GM12873 (cell line): ENCODE data around the gene PRR5.

Experiments used
- TF ChIP-seq, protein P1 (sequence below): IDR thresholded peaks from 2 replicates; pipeline ENCODE4 v1.5.1; 2012; ENCODE audit warnings: low read depth, mild to moderate bottlenecking, moderate library complexity, low read length, control low read depth; ENCODE audit not compliant: insufficient read depth; ENCODE audit errors: missing control alignments

PRR5 gene

DNA sequence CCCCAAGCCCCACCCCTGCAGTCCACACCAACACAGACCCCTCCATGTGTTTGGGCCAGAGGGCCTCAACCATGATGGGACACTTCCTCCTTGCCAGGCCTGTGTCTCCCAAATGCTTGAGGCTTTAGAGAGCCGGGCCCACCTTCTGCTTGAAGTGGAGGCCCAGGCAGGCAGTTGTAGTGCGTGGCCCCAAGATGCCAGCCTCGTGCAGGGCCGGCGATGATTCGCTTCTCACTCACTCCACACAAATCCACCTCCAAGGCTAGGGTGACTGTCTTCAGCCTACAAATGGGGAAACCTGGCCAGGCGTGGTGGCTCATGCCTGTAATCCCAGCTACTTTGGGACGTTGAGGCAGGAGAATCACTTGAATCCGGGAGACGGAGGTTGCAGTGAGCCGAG, 5.7 kb downstream of the PRR5 start:
- TF ChIP-seq, protein P1, sequence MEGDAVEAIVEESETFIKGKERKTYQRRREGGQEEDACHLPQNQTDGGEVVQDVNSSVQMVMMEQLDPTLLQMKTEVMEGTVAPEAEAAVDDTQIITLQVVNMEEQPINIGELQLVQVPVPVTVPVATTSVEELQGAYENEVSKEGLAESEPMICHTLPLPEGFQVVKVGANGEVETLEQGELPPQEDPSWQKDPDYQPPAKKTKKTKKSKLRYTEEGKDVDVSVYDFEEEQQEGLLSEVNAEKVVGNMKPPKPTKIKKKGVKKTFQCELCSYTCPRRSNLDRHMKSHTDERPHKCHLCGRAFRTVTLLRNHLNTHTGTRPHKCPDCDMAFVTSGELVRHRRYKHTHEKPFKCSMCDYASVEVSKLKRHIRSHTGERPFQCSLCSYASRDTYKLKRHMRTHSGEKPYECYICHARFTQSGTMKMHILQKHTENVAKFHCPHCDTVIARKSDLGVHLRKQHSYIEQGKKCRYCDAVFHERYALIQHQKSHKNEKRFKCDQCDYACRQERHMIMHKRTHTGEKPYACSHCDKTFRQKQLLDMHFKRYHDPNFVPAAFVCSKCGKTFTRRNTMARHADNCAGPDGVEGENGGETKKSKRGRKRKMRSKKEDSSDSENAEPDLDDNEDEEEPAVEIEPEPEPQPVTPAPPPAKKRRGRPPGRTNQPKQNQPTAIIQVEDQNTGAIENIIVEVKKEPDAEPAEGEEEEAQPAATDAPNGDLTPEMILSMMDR, result no peak

DNA sequence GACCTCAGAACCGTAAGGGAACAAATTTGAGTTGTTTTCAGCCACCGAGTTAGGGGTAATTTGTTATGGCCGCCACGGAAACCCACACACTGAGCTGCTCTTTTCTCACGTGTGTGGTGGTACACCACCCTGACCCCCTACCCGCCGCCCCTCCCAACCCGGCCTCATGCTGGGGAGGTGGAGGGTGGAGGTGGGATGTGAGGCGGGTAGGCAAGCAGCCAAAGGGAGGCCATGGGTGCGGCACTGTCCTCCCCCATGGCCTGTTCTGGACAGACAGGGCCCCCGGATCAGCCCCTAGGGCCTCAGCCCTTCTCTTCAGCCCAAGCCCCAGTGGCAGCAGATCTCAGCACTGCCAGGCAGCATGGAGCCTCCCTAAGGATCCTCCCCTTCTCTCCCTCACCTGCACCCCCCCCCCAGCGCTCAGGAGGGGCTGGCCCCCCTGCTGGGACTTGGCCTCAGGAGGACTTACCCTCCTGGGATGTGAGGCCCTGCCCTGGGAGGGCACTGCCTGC, 7.9 kb downstream of the PRR5 start:
- TF ChIP-seq, protein P1, result no peak

DNA sequence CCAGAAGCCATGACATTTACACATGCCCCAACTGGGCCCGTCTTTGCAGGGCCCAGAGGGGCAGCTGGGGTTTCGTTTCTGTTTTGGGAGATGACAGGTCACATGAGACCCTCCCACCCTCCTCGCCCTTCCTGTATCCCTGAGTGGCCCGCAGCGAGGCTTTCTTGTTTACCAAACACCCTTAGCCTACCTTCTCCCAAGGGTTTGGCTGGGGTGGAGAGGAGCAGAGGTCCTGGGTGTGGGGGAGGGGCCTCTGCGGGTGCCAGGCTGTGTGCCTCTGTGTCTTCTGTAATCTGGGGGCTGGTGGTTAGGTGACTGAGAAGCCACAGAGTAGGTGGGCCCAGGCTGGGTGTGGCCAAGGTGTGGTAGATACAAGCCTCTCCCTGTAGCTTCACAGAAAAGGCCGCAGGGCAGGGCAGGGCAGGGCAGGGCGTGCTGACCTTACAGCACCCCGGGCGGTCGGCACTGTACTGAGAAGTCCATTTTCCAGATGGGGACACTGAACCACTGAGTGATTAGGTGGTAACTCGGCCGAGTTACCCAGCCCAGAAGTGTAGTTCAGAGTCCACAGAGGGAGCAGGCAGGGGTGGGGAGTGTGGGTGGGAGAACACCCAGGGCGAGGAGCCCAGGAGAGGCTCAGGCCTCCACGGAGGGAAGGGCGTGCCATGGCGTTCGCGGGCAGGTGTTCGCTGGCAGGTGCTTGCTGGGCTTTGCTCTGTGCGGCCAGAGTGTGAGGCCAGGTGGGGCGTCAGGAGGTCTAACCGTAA, 8.7 kb downstream of the PRR5 start:
- TF ChIP-seq, protein P1, result no peak

DNA sequence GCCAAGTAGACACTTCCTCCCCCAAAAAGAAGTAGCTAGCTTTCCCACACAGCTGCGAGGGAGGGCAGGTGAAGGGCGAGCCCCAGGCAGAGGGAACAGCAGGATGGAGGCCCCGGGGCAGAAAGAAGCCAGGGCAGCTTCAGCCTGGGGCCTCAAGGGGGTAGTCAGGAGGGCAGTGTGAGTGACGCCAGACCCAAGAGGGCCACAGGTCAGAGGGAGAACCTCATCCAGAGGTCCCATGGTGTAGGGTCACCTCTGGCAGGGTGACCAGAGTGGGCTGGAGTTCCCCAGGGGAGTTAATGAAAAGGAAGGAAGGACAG, 9.2 kb downstream of the PRR5 start:
- TF ChIP-seq, protein P1, result no peak

DNA sequence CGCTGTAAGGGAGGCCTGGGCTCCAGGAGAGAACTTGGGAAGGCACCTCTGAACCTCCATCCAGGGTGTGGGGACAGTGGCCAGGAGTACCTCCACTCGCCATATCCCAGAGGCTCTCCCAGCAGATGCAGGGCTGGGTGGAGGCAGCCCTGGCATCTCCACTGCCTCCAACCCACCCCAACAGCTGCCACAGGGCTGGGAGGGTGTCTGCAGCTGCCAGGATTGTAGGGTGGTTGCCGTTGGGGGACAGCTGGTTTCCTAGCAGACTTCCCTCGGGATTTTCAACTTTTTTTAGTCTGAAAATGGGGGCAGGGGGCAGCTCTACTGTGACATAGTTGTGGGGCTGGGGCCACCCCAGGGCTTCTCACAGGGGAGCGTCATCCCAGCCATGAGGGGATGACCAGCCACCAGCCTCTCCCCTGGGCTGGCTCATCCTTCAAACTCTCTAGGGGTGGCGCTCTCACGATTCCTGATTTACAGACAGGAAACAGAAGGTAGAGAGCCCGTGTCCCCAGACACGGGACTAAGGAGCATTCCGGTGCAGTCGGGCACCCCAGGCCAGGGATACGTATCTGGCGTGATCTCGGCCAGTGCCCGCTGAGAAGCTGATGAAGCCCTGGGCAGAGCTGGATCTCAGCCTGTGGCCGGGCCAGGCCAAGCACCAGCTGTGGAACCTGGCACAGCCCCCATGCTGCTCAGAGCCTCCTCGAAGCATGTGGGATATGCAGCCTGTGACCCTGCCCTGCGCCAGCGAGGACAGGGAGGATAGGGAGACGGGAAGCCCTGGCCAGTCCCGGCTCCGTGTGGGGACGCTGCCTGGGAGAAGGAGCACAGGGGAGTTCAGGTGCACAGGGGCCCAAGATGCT, 9.9 kb downstream of the PRR5 start:
- TF ChIP-seq, protein P1, result no peak

DNA sequence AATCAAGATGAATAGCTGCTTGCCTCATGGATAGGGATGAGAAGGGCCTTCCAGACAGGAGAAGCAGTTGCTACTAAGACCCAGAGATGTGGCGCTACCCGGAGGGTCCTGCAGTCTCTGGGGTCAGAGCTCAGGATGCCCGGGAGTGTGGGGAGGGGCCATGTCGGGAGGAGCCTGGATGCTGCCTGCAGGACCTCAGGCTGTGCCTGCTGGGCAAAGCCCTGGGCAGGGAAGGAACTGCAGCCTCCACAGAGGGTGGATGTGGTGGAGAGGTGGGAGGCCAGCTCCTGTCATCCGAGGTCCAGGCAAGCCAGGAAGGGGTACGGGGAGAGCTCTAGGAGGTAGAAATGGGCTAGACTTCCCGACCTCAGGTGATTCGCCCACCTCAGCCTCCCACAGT, 11.0 kb downstream of the PRR5 start:
- TF ChIP-seq, protein P1, result no peak

DNA sequence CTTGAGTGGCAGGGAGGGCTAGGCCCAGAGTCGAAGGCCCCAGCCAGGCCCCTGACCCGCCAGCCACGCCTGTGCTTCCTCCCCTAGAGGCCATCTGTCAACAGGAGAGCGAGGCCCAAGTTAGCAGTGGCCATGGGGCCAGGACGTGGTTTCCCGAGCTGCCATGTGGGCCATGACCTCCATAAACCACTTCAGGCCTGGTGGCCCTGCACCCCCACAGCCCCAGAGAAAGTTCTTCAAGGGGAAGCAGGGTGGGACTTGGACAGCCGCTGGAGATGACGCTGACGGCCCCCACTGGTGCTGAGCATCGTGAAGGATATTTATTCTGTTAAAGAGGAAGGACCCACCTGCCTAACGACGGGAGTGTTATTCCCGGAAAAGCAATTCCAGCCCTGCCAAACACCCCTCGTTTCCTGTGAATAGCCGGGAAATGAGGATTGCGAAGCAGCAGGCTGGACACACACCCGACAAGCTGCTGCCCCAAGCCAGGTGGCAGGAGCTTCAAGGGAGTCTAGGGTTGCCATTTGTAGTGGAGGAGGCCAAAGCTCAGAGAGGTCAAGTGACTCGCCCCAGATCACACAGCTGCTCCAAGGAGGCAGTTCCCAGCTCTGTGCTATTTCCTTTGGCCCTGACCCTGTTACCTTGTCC, 12.8 kb downstream of the PRR5 start:
- TF ChIP-seq, protein P1, result no peak
